Limb (tissue), 2 donors: ENCODE results near the gene RNU6-1.
A peak's percentile ranks its signal among the peaks of the same experiment; 100 is the strongest.

Experiments
- DNase-seq, 2 donors: peaks; one replicate each; pipeline ENCODE4 v3.0.0-alpha.2; 2016; ENCODE audit errors: extremely low spot score in 2 of 2

RNU6-1 gene

DNA sequence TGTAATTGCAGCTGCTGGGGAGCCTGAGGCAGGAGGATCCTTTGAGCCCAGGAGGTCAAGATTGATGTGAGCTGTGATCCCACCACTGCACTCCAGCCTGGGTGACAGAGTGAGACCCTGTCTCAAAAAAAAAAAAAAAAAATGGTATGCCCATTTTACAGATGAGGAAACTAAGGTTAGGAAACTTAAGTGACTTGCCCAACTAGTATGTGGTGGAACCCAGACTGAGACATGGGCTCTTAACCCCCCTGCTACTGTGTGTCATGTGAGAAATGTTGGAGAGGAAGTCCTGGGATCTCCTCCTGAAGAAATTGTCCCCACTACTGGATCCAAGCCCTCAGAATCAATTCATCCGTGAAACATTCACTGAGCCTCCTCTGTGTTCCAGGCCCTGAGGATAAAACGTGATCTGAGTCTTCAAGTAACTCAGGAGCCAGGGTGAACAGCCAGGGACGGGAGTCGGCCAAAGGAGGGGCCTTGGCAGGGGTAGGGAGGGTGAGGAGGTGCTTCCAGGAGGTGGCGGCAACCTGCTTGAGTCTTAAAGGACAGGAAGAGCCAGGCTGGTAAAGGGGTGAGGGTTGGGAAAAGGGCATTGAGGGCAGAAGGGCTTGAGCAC lies 19.6 kb upstream of the RNU6-1 start:
- DNase-seq: no peak

DNA sequence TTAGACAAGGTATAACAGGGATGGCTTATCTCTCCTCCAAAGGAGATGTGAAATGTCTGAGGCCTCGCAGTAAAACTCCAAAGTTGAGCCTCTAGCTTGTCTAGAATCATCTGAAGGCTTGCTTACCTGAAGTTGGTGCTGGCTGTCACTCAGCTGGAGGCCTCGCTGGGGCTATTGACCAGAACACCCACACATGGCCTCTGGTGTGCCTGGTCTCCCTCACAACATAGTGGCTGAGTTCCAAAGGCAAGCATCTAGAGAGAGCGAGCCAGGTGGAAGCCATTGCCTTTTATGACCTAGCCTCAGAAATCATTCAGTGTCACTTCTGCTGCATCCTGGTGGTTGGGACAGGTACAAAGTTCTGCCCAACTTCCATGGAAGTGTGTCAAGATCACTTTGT lies 17.4 kb upstream of the RNU6-1 start:
- DNase-seq: no peak

DNA sequence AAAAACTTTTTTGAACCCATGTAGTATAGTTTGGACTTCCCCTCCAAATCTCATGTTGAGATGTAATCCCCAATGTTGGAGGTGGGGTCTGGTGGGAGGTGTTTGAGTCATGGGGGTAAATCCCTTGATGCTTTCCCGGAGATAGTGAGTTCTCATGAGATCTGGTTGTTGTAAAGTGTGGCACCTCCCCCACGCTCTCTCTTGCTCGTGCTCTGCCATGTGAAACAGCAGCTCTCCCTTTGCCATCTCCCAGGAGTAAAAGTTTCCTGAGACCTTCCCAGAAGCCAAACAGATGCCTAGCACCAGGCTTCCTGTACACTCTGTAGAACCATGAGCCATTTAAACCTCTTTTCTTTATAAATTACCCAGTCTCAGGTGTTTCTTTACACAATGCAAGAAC lies 16.0 kb upstream of the RNU6-1 start:
- no peak for DNase-seq

DNA sequence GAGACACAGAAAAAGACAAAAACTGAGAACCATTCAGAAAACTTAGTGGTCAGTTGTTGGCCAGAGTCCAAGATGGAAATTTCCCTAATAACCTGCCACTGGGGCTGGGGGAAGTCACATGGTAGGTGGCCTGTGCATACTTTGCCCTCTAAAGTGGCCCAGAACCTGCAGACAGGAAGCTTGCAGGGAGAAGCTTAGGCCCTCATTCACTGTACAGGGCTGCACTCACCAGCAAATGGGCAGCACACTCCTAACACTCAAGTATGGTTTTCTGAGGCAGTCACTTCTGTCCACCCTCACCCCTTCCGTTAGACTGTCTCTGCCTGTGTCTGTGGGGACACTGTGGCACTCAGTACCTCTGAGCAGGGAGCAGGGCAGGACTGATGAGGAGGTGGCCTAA lies 14.5 kb upstream of the RNU6-1 start:
- DNase-seq: no peak

DNA sequence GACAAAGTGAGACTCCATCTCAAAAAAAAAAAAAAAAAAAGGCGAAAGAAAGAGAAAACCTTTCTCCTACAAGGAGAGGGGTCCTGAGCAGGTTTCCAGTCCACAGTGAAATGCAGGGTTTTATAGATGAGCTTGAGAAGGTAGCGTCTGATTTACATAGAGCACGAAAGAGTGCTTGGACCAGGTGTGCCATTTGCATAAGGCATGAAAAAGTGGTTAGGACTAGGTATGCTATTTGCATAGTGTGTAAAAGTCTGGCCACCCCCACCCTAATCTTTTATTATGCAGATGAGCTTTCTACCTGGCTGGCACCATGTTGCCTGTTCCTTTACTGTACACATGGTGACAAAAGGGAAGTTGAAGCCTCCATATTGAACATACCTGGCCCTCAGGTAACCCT lies 13.6 kb upstream of the RNU6-1 start:
- no peak for DNase-seq

DNA sequence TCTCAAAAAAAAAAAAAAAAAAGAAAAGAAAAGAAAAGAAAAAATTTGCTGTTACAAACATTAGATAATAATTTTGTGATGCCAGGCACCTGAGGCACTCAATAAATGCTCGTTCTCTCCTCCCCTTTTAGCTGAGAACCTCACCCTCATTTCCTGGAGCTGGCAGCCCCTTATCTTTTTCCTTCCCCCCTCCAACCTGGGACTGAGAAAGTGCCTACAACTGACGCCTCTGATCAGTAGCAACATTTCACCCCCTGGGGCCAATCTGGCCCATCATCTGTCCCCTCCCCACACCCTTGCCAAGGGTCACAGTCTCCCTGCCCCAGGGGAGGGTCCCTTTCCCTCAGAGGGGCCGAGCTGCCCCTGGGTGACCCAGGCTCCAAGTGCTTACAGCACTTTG lies 12.6 kb upstream of the RNU6-1 start:
- DNase-seq: no peak

DNA sequence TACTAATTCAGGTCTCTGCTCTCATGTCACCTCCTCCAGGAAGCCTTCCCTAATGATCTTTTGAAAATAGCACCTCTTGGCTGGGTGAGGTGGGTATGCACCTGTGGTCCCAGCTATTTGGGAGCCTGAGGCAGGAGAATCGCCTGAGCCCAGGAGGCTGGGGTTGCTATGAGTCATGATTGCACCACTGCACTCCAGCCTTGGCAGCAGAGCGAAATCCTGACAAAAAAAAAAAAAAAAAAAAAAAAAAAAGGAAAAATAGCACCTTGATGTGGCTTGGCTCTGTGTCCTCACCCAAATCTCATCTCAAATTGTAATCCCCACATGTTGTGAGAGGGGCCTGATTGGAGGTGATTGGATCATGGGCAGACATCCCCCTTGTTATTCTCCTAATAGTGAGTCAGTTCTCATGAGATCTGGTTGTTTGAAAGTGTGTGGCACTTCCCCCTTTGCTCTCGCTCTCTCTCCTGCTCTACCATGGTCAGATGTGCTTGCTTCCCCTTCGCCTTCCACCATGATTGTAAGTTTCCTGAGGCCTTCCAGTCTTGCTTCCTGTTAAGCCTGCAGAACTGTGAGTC lies 11.2 kb upstream of the RNU6-1 start:
- no peak for DNase-seq

DNA sequence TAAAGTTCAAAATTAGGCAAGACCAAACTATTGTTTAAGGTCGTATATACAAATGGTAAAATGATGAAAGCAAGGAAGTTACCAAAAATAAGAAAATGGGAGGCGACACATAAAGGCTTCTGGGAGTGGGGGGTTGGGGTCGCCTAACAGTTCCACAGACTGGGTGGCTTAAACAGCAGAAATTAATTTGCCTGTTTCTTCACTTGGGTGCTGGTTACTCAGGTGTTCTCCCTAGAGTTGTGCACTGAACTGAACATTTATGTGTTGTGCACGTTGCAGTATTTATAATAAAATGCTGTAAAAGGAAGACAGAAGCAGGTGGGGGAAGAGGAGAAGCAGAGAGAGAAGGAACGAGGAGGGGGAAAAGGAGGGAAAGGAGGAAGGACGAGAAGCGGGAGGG lies 10.5 kb upstream of the RNU6-1 start:
- no peak for DNase-seq

DNA sequence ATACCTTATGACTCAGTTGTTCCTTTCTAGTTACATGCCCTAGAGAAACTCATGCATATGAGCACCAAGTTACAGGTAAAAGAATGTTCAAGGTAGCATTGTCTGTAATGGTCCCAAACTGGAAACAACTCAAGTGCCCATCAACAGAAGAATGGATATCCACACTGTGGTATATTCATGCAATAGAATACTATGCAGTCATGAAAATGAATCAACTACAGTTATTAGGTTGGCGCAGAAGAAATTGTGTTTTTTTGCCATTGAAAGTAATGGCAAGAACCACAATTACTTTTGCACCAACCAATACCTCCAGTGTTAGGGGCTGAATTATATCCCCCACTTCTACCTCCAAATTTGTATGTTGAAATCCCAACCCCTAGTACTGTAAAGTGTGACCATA lies 9.7 kb upstream of the RNU6-1 start:
- DNase-seq: no peak

DNA sequence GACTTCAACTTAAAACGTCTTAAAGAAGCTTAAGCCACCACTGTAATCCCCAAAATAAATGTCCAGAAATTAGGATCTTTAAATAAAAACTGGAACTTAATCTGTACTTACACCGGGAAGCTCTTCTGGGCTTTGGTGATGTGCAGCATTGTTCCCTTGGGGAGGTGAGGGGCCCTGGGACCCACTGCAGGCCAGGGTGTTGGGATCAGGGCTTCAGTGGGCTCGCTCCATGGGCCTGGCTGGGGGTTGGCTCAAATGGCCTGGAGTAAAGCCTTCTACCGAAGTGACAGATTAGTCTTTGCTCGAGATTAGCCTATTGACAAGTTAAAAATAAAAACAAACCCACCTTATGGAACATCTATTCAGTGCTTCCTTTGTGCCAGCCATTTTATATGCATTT lies 6.1 kb upstream of the RNU6-1 start:
- no peak for DNase-seq

DNA sequence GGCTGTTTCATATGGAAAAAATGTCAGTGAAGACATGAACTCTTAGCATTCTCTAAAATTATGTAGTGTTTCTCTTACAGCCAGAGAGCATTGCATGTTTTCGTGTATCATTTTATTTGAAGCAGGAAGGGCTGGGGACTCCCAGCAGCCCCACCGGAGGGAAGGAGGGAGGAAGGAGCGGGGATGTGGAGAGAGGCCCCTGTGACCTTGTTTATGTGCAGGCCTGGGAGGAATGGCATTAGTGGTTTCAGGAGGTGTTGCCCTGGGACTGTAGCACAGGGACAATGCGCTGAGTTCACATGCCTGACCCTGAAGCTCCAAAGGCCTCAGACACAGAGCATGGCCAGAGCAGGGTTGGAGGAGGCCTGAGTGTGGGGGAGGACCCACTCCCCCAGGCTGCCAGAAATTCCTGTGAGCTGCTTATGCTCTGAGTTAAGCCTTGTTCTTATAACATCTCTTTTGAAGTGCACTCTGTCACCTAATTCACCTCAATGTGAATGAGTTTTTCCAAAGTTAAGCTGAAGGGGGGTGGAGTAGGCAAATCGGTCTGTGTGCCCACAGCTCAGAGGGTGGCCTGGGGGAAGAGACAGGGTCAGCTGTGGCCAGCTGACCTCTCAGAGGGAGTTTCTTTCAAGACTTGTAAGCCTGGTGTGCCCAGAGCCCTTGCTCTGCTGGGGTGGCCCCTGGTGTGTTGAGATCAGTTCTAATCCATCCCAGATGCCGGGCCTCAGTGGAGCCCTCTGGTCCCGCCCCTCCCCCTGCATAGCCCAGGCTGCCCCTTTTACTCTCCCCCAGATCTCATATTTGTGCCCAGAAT lies 3.9 kb upstream of the RNU6-1 start:
- DNase-seq: peak in 1 of 2 donors; percentile 42

DNA sequence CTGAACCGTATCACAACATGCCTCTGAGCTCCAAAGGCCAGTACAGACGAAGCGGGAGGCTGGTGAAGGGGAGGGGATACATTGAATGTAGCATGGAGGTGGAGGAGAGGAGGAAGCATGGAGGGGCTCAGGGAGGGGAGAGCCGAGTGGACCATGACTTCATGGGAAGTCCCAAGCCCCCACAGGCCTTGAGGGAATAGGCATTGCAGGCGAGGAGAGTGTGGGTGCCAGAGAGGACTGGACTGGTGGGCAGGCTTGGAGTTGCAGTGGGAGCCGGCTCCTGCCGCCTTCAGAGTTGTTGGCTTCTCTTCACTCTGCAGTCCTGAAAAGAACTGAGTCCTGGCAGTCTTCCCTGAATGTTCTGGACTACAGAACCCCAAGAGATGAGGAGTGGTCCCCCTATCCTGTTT lies 3.3 kb upstream of the RNU6-1 start:
- no peak for DNase-seq

DNA sequence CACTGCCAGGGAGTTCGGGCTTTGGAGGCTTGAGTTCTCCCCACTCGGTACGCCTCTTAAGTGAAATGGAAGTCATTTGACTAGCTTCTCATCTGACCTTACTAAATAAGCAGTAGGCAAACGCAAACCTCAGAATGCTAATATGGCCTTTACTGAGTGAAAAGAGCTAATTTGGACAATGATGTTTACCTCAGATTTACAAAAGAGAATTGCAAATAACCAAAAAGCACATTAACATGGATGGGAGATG lies 1.6 kb upstream of the RNU6-1 start:
- DNase-seq: no peak

DNA sequence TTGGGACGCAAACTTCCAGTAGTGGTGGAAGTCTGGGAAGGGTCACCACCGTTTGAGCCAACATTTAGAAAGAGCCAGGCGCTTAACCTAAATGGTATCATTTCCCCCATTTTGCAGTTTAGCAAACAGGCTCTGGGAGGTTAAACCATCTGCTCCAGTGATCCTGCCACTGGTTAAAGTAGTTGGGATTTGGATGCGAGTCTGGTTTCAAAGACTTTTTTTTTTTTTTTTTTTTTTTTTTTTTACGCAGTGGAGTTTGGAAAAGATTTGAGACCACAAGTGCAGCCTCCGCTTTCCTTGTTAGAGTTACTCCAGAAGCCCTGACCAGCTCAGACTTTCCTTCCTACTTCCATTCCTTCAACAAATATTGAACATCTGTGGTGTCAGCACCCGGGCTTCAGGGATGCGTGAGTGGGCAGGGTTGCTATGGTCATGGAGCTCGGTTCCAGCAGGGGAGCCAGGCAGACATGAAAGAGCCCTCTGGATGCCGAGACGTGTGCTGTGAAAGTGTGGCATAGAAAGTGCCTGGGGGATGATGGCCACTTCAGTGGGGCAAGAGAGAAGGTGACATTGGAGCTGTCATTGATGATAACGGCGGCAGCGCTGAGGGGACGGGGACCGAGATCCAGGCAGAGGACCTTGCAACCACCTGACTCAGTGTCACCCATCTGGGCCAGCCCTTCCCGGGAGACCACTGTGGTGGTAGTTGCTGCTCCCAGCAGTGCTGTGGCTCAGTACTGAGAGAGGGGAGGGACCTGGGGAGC lies 1.1 kb upstream of the RNU6-1 start:
- peak in 1 of 2 donors; percentile 59 for DNase-seq

DNA sequence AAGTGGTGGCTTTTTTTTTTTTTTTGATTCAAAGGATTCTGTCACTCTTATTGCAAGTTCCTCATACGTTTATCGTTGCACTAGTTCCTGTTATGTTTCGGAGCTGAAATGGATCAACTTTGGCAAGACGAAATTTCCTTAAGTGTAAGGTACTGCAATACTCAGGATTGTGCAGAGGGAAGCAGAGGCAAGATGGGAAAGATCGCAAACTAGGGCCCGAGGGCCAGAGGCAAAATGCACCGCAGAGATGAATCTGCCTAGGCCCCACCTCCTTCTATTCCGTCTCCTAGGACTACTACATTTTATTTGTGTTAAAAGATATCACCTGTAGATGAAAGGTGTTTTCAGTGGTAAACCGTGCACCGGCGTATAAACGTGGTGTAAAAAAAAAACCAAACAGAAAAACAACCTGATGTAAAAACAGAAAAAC lies 331 bp downstream of the RNU6-1 start:
- DNase-seq: peak in 1 of 2 donors; percentile 51

DNA sequence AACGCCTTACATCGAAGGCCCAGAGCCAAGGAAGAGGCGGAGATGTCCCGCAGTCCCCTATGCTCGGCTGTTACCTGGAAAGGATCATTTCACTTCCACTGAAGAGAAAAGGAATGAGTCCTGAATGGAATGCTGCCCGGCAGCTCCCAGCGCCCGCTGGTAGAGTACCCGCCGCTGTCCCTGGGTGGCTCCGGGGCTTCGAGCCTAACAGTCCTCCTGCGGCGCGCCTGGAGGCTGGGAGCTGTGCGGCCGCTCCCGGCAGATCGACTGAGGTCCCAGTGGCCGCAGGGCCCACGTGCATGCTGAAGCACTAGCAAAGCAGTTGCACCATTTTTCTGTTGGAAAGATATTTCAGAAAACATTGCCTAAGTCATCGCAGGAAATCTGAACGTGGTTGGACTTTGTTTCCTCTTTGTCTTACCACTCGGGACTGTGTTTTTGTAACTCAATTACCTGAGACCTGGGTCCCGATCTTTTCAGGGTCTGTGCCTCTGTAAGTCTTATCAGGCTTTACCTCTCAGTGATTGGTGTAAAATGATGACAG lies 984 bp downstream of the RNU6-1 start:
- DNase-seq: peak in 1 of 2 donors; percentile 73

DNA sequence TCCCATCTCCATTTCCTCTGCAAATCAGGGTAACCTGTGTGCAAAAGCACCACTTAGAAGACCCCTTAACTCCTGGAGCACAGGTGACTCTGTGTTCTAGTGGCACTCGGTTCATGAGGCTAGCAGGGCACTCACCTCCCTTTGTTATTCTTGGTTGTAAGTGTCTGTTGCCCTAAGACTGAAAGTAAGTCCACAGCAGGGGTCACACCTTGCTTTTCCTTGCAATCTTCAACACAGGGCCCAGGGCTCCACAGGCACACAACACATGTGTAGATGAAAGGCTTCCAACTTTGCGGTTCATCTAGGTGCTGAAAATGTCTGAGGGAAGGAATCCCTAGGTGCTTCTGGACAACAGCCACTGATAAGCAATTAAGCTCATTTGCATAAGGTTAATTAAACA lies 2.9 kb downstream of the RNU6-1 start:
- peak in 1 of 2 donors; percentile 27 for DNase-seq

DNA sequence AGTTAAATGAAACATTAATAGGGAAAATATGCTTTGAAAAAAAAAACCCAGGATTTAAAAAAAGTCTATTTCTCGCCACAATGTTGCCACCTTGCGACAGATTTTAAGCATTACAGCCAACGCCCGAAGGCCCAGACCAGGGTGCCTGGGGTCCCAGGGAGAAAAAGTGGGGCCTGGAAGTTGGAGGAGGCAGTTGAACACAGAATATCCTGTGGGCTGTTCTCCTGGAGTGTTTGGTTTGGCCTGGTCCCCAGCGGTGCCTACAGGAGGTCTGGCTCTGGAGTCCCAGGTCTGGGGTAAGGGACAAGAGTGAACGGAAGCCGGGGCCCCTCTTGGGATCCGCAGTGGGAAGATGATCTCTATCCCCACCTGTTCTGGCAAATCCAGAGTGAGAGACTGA lies 3.4 kb downstream of the RNU6-1 start:
- DNase-seq: peak in 1 of 2 donors; percentile 72

DNA sequence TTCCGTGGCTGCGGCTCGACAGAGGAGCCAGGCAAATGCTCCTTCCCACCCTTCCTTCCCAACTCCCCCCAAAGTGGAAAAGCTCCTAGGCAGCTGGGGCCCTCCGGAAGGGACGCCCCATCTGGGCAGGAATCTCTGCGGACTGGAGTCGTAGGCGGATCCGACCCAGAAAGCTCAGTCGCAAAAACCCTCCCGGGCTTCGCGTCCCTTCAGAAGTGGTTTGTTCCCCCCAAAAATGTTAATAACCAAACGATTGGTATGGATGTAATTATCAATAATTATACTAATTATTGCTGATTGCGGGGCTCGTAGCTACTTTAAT lies 3.8 kb downstream of the RNU6-1 start:
- DNase-seq: no peak

DNA sequence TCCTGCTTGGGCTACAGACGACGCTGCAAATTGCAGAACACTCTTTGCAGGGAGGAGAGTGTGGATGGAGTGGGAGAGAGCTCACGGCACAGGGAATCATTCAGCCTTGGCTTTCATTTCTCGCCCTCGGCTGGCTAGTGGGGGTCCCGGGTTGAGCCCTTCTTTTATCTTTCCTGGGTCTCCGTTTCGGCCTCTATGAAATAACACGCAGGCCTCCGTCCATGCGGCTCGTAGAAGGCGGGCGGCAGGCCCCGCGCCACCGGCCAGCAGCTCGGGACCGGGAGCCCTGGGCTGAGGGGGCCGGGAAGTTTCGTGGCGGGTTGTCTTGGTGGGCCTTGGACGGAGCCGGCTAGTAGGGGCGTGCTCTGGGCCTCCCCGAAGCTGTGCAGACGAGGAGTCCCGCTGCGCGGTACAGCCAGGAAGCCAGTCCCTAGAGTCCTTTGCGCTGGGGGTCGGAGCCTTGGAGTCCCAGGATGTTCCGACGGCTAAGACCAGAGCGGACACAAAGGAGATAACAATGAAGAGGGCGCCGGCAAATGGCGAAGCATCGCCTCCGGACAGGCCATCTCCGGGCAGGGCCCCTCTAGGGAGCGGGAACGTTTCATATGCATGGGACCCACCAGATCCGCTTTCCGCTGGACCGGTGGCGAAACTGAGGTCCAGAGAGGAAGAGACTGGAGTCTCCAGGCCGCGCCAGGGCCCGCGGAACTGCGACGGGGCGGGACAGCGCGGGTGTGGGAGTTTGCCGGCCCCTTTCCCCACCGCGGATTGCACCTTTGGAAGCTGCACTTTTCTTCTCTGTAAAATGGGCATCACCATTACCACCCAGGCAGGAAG lies 4.3 kb downstream of the RNU6-1 start:
- peak in 1 of 2 donors; percentile 63 for DNase-seq

DNA sequence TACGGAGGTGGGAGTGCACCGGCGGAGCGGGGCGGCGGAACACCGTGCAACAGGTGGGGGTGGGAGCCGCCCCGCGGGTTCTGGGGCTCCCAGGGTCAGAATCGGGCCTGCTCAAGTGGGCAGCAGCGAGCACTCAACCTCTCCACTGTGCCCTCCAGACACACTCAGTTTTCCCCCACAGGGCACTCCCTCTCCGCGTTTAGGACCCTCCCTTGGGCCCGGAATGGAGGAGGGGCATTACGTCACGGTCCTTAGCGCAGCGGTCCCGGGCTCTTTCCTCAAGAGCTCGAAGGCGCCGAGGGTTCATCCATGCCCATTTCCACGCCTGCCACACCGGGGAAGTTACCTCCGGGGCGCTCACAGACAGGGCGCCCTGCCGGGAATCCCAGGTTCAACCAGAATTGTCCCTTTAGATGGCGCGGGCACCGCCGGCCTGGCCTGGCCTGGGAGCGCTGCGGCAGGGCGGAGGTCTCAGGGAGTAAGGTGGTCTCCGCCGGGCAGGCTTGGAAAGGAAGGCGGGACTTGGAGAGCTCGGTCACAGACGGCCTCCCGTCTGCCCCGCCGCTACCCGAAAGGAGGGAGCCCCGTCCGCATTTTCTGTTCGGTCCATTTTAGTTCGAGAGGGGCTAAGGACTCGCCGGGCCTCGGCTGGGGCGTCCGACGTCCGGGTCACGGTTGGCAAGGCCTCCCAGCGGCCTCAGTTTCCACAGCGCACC lies 5.1 kb downstream of the RNU6-1 start:
- DNase-seq: peak in 1 of 2 donors; percentile 62
